ENCODE data around the gene SLC25A23.

Gene SLC25A23

DNA sequence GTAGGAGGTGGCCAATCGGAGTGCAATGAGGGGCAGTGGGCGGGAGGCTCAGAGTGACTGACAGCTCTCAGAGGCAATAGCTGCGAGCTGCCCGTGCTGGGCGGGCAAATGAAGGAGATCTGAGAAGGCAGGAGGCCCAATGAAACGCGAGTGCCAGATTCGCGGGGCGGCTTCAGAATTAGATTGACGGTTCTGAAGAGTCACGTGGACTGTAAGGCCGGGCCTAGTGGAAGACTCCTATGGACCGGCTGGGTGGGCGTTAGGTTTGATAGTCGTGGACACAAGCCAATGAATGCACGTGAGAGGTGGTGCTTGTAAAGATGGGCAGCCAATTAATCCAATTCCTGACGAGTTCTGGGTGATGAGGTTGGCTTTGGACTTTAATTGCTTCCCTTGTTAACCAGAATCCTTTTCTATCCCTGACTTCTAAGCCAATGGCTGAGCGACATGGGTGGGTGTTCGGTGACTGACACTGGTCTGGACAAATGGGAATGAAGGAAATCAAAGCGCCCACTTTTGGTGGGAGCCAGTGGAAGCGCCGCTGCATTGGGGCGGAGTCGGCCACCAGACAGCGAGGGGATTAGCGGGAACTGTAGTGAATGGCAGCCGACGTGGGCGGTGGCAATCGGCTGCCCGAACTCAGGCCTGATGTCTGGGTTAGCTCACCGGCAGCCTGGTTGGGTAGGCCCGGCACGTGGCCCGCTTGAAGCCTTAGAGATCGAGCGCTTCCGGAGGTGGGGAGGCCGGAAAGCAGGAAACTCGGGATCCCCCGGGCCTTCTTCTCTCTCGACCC lies 34.5 kb downstream of the SLC25A23 start:
- DNase-seq (ENCODE audit: low spot score), result peak; percentile 100

DNA sequence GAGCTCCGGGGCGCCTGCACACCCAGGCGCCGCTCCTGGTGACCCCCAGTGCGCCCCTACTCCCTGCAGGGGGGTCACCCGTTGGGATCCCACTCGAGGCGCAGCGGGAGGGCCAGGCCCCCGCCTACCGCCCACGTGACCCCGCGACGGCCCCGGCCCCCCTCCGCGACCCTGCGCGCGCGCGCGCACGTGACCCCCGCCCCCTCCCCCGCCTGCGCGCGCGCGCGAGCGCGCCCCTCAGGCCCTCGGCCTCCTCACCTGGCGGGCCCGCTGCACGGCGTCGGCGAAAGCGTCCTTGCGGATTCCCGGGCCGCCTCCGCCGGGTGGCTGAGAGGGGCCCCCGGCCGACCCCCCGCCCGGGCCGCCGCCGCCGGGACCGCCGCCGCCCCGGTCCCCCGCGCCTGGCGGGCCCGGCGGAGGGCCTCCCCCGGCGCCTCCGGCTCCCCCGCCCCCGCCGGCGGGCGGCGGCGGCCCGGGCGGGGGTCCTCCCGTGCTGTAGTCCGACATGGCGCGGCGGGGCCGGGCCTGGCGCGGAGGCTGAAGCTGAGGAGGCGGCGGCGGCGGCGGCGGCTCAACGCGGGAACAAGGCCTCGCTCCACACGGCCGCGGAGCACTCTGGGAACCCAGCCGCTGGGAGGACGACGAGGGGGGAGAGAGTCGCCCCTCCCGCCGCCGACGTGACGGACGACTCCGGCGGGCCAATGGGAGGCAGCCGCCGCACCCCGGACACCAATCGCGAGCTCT lies 35.2 kb downstream of the SLC25A23 start, which contains the start of gene KHSRP:
TSS of gene KHSRP (minus strand) at position 617 of the 744 bp plus-strand sequence. CDS start at position 507, 110 bp downstream.
- DNase-seq (ENCODE audit: low spot score), result peak; percentile 34

DNA sequence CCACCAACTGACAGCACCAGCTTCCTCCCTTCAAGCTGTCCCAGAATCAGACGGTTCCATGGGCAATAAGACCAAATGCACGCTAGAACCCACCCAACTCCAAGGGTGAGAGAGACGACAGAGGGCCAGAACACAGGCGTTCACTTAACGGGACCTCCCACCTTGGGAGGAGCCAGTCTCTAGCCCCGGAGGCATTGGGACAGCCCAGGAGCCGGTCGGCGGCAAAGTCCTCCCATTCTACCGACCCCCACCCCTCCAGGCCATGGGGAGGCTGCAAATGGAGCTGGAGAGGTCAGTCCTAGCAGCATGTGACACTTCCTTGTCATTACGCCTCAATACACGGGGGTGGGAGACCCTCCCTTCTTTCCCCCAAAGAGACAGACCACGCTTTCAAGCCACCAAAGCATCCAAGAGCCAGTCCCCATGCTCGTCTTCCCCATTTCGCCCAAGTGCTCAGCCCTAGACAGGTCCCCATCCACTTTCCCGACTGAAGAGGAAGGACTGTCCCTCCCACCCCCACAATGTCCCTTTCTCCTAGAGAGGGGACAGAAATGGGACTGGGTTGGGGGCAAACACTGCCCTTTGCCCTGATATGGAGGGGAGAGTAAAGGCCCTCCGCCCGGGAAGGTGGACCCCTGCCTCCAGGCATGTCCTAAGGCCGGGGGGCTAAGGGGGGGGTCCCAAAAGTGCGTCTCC lies 35.9 kb downstream of the SLC25A23 start:
- DNase-seq (ENCODE audit: low spot score), result peak; percentile 72

DNA sequence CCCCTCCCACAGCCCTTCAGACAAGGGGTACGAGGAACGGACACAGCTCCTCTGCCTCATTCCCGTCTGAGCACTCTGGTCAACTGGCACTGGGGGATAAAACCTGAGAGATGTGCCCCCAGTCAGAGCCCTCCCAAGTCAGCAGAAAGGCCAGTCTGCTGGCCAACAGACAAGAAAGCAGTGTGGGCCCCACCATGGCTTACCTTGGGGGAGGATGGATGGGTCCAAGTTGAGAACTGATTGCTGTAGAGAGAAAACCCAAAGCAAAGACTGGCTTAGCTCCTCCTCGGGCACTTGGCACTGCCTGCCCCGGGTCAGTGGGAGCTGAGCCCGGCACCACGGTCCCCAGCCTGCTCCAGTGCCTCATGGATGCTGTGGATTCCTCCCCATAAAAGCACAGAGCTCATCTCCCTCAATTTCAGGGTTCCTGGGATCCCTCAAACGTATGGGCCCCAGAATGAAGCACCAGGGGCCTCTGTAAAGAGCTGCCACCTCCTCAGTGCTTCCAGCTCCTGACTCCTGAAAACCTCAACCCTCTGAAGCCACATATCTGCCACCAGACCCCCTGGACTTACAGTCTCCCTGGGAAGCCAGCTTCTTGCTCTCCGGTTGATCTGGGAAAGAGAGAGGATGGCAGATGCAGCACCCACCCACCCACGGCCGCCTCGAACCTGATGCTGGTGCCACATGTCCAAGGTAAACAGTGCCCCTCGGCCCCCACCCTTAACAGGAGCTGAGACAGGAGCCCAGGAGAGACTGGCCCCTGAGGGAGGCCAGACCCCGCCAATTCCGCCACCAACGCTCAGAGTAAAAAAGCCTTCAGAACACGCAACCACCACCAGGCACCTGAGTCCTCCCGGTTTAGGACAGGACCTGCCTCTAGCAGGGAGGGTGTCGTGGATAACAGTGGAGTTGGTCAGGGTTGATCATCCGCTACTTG lies 38.2 kb downstream of the SLC25A23 start:
- no peak for DNase-seq (ENCODE audit: low spot score)

DNA sequence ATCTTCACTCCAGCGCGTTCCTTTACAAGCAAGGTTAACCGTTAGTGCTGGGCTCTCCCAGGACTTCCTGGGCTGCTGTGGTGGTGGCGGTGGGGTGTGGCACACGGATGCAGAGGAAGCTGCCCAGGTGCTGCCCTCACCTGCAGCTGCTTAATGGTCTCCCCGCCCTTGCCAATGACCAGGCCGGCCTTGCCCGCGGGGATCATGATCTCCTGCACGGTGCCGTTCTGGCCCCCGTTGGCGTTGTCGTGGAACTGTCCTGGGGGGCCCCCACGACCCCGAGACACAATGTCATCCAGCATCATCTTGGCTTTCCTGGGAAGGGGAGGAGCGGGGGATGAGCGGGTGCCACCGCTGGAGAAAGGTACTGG lies 41.0 kb downstream of the SLC25A23 start:
- DNase-seq (ENCODE audit: low spot score), result no peak

DNA sequence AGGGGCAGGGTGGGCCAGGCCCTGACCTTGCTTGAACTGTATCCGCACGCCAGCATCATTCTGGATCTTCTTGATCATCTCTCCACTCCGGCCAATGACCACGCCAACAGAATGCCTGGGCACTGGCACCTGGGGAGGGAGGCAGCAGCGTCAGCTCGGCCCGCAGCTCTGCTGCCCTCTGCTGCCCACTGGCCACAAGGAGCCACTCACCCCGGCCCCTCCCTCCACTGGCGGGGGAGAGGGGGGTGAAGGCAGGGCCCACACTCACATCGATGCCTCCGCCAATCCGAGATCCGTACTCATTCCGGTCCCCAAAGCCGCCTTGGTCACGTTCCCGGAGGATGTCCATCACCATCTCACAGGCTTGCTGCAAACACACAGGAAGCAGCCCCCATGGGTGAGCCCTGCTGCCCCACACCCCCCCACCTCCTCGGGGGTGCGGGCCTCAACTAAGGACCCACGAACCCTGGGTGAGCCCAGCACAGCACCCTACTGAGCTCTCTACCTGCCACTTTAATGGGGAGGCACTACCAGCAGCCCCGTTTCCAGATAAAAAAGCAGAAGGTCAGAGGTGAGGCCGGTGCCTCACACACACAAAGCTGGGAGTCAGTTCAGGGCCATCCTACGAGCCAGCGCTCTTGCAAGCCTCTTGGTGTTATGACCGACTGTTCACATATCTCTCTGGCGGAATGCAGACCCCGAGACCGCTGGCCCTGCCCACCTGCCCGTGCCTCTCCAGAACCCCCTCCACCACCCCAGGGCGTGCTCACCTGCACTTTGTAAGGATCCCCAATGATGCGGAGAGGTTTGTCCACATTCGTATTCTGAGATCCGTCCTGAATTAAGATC lies 41.7 kb downstream of the SLC25A23 start:
- DNase-seq (ENCODE audit: low spot score), result peak; percentile 33

DNA sequence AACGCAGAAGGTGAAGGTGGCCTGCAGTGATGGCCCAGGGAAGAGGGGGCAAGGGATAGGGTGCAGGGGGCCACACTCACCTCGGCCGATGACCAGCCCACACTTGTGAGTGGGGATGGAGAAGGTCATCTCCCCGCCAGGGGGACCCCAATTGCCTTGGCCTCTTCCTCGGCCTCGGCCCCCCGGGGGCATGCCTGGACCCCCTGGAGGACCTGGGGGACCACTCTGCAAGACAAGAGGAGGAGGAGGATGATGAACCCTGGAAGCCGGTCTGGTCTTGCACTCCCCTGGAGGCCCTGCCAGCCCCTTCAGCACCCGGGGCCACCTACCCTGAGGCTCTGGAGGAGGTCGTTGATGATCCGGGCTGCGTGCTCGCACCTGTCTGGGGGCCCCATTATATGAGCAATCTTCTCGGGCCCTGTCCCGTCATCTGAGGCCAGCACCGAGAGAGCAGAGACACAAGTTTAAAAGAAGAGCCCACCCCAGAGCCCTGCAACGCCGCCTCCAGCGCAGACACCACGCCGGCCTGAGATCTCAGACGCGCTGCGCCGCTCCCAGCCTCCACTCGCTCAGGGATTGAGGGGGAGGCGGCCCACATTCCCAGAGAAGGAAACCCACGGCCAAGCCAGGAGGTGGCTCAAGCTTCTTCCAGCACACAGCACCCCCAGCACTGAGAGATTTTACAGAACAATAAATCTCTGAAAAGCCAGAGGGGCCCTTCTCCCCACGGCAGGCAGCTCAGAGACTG lies 42.8 kb downstream of the SLC25A23 start:
- no peak for DNase-seq (ENCODE audit: low spot score)

DNA sequence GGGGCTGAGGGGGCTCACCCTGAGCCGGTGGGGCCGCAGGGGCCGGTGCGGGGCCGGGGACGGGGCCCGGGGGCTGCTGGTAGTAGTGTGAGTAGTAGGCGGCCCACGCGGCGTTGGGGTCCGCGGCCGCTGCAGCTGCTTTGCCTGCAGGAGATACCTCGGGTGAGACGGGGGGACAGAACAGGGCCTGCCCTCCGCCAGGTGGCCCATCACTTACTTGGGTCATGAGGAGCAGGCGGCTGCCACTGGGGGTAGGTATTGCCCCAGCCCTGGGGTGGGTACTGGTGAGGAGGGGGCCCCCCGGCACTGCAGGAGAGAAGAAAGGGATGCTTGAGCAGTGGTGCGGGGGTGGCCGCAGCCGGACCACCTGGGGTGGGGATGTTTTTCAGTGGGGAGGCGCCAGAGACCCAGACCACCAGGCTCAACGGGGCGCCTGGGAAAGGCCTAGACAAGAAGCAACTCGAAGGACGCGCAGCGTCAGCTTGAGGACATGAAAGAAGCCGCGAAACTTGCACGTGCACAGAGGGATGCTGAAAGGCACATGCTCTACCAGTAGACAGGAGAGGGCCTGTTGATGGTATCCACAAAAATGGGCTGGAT lies 43.9 kb downstream of the SLC25A23 start:
- DNase-seq (ENCODE audit: low spot score), result no peak

DNA sequence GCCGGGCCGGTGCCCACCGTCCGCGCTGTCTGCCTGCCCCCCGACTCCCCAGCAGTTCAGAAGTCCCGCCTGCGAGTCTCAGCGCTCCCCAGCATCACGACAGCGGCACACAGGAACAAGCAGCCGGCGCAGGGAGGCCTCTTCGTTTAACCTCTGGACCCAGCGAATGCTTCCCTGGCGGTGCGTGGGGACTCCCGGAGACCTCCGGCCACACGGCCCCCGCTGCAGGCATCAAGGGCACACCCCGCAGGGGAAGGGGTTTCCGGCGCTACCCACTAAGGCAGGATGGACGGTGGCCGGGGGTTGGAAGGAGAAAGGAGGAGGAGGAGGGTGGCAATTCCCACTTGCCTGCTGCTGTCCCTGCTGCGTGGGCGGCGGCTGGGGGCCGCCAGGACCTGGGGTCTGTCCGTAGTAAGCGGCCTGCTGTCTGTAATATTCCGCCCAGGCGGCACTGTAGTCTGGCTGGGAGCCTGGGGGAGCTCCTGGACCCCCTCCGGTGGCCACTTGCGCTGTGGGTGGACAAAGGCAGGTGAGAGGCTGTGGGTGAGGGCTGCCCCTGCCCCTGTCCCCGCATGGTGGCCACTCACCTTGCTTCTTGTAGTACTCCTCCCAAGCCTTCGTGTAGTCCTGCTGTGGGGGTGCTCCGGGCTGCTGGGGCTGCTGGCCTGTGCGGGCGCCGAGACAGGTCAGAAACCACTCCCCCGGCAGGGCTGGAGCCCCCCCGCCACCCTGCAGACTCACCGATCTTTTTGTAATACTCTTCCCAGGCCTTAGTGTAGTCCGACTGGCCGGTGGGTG lies 44.6 kb downstream of the SLC25A23 start:
- no peak for DNase-seq (ENCODE audit: low spot score)

DNA sequence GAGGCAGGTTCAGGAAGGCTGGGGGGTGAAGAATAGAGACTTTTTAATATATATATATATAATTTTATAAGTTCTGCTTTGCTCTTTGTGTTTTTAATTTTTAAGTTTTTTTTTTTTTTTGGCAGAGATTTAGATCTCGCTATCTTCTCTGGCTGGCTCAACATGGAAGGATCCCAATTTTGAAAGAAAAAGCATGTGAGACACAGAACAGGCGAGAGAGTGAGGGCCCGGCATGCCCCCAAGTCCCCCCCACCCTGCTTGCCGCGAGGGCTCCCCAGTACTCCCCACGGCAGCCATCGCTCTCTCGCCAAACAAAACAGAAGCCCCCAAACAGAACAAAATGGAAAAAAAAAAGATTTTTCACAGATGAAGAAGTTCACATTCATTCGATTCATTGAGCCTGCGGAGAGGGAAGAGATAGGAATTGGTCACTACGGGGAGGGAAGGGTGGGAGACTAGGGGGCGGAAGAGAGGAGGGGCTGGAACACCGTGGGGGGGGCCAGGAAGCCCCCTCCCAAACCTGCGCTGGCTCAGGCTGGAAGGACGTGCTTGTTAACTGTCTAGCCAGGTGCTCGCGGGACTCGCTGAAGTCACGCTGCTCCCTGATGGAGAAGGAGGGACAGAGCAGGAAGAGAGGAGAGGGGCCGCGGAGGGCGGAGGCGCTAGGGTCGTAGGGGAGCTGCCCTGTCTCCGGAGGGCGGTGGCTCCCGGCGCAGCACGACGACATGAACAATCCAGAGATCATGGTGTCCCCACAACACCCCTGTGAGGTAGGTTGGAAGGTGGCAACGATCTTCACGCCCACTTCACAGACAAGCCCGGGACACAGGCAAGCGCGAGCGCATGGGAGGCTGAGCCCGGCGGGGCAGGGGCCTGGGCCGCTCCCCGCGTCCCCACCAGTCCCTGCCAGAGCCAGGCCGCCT lies 45.6 kb downstream of the SLC25A23 start:
- no peak for DNase-seq (ENCODE audit: low spot score)

DNA sequence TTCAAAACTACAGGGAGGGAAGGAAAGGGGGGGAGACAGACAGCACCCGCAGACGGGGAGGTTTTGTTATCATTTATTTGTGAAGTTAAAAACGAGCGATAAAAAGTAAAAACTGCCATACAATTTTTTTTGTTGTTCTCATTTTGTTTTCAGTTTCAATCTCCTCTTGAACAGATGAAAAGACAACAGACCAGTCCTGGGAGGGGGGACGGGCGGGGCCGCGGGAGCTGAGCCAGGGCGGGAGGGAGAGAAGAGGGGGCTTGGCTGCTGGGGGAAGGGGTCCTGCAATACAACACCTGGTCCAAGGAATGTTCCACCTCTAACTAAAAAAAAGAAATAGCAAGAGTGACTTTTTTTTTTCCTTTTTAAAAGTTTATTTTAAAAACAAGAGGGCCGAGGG lies 46.3 kb downstream of the SLC25A23 start:
- no peak for DNase-seq (ENCODE audit: low spot score)

DNA sequence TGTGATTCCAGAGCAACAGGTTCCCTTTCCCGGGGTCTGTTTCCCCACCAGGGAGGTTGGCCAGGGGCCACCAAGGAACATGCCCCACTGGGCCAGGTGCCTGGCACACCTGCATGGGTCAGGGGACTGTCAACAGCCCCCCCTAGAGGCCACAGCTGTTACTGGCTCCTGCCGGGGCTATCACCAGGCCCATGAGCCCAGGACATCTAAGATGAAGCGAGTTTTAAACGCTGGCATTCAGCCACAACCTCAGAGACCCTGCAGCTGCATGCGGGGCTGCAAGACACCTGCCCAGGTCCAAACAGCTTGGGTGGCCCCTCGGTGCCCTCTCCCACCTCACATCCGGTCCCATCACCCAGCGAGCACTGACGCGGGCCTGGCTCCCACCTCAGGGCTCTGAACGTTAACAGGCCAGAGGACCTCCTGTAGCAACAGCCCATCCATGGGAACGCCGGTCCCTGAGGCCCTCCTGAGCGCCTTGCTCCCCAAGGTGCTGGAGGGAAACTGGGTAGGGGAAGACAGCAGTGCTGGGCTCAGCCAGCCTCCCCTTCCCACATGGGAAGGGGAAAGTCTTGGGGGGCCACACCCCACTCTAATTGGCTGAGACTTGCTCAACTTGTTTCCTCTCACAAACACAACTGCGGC lies 47.0 kb downstream of the SLC25A23 start:
- no peak for DNase-seq (ENCODE audit: low spot score)

DNA sequence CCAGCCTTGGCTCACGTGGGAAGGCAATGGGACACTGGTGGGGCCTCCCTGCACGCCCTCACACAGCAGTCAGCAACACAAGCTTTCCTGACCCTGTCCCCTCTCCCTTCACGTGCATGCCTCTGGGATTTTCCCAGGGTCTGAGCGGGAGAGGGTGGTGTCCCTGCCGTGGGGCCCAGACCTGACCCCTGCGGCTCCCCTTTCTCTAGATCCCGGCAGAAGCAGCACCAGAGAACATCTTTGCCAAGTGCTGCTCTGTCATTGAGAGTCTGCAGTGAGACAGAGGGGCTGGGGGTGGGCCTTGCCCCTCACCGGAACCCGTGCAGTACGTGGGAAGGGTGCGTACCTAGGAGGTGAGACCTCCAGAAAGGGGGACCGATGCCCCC lies 47.5 kb downstream of the SLC25A23 start:
- no peak for DNase-seq (ENCODE audit: low spot score)

DNA sequence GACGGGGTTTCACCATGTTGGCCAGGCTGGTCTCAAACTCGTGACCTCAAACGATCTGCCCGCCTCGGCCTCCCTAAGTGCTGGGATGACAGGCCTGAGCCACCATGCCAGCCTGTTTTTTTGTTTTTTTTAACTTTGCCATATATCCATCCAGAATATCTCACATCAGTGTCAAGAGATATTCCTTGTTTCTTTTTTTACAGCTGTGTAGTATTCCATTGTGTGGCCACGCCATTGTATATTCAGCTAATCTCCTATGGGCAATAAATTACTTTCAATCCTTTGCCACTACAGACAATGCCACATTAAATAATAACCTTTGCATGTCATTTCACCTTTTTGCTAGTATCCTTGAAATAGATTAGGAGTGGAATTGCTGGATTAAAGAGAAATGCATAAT lies 50.2 kb downstream of the SLC25A23 start:
- DNase-seq (ENCODE audit: low spot score), result no peak

DNA sequence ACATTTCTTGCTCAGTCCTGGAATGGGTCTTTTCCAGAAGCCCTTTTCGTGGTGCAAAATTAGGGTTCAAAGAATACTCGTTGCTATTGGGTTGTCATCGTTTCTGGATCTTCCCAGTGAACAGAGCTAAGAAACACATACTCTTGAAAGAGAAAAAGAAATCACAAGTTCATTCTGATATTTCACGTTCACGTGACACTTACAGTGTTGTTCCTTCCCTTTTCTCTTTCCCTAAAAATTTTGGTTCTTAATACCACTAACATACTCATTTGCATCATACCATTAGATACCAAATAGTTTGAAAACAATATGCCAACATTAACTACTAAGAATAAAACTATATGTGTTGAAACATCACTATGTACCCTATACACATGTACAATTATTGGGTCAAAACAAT lies 53.2 kb downstream of the SLC25A23 start:
- DNase-seq (ENCODE audit: low spot score), result no peak

DNA sequence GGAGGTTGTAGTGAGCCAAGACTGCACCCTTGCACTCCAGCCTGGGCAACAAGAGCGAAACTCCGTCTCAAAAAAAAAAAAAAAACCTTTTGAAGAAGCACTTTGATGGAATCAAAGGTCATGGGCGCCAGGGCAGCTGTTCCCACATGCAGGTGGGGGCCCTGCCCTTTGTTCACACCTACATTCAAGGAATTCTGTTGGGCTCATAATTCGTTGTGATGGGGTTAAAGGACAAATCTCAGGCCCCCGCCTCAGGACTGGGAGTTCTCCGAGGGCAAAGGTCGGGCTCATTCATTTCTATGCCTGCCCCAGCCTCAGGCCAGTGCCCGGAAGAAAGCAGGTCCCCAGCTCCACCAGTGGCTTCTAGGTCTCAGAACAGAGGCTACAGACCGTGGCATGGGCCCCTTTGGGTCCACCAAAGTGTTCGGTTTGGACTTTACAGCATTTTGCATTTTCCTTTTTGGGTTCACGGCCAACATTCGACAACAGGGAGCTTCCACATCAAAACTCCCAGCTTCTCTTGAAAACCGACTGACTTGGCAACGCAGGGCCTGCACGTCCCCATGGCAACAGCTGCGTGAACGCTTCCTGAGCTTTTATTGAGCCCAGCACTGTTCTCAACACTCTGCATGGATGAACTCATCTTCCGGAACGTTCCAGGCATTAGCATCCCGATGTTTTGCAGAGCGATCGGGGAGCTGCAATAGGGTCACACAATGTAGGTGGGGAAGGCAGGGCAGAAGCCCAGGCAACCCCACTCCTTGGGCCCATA lies 56.6 kb downstream of the SLC25A23 start:
- peak; percentile 51 for DNase-seq (ENCODE audit: low spot score)
